ENCODE measurements around the gene ADAM8.

DNA sequence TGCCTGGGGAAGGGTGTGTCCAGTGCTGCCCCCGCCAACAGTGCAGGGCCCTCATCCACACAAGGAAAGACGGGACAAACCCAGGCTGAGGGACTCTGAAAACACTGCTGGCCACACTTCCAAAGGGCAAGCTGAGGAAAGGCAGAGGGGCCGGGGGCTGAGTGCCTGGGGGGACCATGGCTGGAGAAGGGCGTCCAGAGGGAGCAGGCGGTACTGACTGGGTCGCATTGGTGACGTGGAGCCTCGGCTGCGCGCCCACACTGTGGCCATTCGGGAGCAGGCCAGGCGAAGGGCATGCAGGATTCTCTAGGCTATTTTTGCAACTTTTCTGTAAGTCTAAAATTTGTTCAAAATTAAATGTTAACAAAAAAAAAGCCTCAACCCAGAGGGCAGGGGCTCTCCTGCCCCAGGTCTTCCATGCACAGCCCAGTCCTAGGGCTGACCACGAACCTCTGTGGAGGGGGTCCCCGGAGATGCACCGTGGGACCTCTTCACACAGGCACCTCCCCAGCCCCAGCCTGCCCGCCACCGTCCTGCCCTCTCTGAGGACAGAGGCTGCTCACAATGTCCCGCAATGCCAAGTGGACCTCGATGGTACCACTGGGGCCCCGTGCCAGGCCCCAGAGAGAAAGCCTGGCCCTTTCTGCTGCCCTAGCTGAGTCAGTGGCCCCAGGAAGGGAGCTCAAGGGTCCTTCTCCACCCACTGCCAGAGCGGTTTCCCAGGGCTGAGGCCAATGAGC, 10.4 kb downstream of the ADAM8 start:
- TF ChIP-seq CTCF (conservative IDR thresholded peaks at IDR 0.05; ENCODE audit: low read length) = no peak
- TF ChIP-seq EZH2phosphoT487 (IDR thresholded peaks at IDR 0.05; ENCODE audit: borderline replicate concordance, low read depth, low read length) = no peak

Data from OCI-LY7 (cell line).